Adrenal gland (tissue), 5 donors: ENCODE results near the gene FCGR3B.
"Not testable (repeated sequence)": the region's sequence is repeated elsewhere in the genome, so short reads cannot be mapped to it uniquely, and the experiment has no call there.

Source experiments
- CTCF ChIP-seq, 6 experiments: fragments of 450-650 bp in 4 of 6; fragments of 200-600 bp in 2 of 6; sonication (generic) in 1 of 6; IDR thresholded peaks; 1 replicate in 5 of 6; 2 replicates in 1 of 6; pipeline versions ENCODE4 v1.5.1 to v1.8.0; 2016 to 2021; ENCODE audit warnings: antibody characterized with exemption in 6 of 6, mild to moderate bottlenecking in 2 of 6, moderate library complexity in 1 of 6
- POLR2A ChIP-seq, 2 donors: fragments of 450-650 bp; IDR thresholded peaks; one replicate each; pipeline ENCODE4 v1.6.1; 2017; ENCODE audit warnings: antibody characterized with exemption in 2 of 2, mild to moderate bottlenecking in 2 of 2, moderate library complexity in 1 of 2
- donor health status: DM: no; HTN: no; CAD: no.

- TF ChIP-seq CTCF, POLR2A (IDR thresholded peaks at IDR 0.05): not testable (repeated sequence)
Measured at GRCh38 chr1:161589920-161590319, 41.1 kb downstream of the FCGR3B start.
